Progenitor cell of endocrine pancreas (in vitro differentiated cells): ENCODE results near the gene PHF24. TPM values are rescaled to one million over a fixed set of nuclear protein-coding genes. Genes with fewer than 3 reads are reported as not detected.

Experiments used
- DNase-seq: peaks from one replicate; pipeline ENCODE4 v3.0.0; 2021; ENCODE audit warnings: low spot score; ENCODE audit not compliant: unreplicated experiment
- H3K27ac Mint-ChIP-seq: 2 replicates; pipeline ENCODE4 v1.8.0; 2021; ENCODE audit warnings: mild to moderate bottlenecking, moderate library complexity, mixed read lengths
- H3K27me3 Mint-ChIP-seq: 2 replicates; pipeline ENCODE4 v1.8.0; 2021; ENCODE audit warnings: mixed read lengths
- H3K36me3 Mint-ChIP-seq: 2 replicates; pipeline ENCODE4 v1.8.0; 2022; ENCODE audit warnings: mixed read lengths; ENCODE audit not compliant: insufficient read depth
- H3K4me1 Mint-ChIP-seq: 2 replicates; pipeline ENCODE4 v1.8.0; 2021; ENCODE audit warnings: low read depth, mixed read lengths
- H3K4me3 Mint-ChIP-seq: 2 replicates; pipeline ENCODE4 v1.8.0; 2021; ENCODE audit warnings: low read depth, mild to moderate bottlenecking, moderate library complexity, mixed read lengths
- H3K9me3 Mint-ChIP-seq: 2 replicates; pipeline ENCODE4 v1.8.0; 2021; ENCODE audit warnings: low read depth, mixed read lengths
- CTCF ChIP-seq: fragments of 200-600 bp; sonication (generic); IDR thresholded peaks from one replicate; pipeline ENCODE4 v1.5.0; 2021; ENCODE audit warnings: antibody characterized with exemption, mild to moderate bottlenecking; ENCODE audit not compliant: unreplicated experiment
- total RNA-seq: library from RNA; stranded (reverse); gene quantifications from 2 replicates; pipeline ENCODE4 v1.2.1, GENCODE V29; 2021

The PHF24 gene
- total RNA-seq, 1 donor from 2014 or later: 0.29 TPM

GRCh38 chr9:34998266-34998665 lies 40.2 kb downstream of the PHF24 start:
- Mint-ChIP-seq H3K4me1 (peaks cover 8% of the 10 kb centered on the region), H3K27ac (no peak overlapping the region)

DNA sequence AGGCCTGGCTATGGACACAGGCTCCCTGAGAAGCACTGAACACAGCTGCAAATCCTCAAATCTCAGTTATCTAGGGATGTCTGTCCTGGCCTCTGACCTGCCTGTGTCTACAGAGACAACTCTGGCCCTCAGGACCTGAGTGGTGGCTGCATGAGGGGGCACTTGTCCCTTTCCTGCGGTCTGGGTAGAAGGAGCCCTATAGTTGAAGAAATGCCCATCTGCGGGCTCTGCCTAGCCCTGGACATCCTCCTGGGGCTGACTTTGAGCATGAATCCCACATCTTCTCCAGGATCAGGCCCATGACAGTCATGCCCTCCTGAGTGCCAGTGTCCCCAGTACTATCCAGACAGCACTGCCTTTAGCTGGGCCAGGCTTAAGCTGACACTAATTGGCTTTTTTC lies 41.5 kb downstream of the PHF24 start:
- no peak for TF ChIP-seq CTCF
- Mint-ChIP-seq H3K27me3 (peaks cover 4% of the 10 kb centered on the region), H3K27ac (no peak overlapping the region), H3K4me1 (peaks cover 3% of the 10 kb centered on the region), H3K36me3 (peaks cover 5% of the 10 kb centered on the region), H3K4me3 (no peak overlapping the region), H3K9me3 (no peaks in the 10 kb centered on the region)
- no peak for DNase-seq

More at GRCh38 chr9:34998266-34998665, 40.2 kb downstream of the PHF24 start:
- Mint-ChIP-seq H3K9me3 (no peaks in the 10 kb centered on the region), H3K4me3 (no peak overlapping the region), H3K36me3 (peaks cover 7% of the 10 kb centered on the region), H3K27me3 (no peaks in the 10 kb centered on the region)
- DNase-seq: no peak
- TF ChIP-seq CTCF: no peak

DNA sequence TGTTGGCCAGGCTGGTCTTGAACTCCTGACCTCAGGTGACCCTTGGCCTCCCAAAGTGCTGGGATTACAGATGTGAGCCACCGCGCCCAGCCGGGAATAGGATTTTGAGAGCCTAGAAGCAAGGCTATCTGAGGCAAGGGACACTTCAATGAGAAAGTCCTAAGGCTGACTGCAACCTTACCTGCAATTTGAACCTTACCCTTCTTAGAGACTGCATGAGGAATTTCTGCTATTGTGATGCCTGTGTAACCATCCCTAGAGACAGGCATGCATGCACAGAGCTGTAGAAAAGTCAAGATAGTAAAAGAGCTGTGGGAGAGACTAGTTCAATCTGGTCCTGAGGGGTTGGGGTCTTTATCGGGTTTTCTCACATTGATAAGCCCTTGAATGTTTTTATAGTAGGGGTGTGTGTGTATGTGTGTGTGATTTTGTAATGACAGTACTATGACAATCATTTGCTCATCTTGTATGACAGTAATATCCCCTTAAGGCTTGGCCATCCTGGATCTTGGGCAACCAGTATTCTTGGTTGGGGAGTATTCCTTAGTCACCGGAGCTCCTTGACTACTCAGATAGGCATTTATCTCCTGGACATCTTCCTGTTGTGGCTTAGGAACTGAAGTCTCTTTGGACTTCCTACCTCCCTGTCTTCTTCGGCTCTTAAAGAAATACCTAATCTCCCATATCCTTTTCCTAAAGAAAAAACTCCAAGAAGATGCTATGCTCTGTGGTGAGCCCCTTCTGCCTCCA lies 42.6 kb downstream of the PHF24 start:
- no peaks in the 10 kb centered on the region for H3K9me3 Mint-ChIP-seq
- no peak for DNase-seq
- H3K4me3 Mint-ChIP-seq: no peak overlapping the region
- H3K36me3 Mint-ChIP-seq: peaks cover 3% of the 10 kb centered on the region
- peaks cover 3% of the 10 kb centered on the region for H3K4me1 Mint-ChIP-seq
- peaks cover 4% of the 10 kb centered on the region for H3K27me3 Mint-ChIP-seq
- TF ChIP-seq CTCF: no peak
- no peak overlapping the region for H3K27ac Mint-ChIP-seq

DNA sequence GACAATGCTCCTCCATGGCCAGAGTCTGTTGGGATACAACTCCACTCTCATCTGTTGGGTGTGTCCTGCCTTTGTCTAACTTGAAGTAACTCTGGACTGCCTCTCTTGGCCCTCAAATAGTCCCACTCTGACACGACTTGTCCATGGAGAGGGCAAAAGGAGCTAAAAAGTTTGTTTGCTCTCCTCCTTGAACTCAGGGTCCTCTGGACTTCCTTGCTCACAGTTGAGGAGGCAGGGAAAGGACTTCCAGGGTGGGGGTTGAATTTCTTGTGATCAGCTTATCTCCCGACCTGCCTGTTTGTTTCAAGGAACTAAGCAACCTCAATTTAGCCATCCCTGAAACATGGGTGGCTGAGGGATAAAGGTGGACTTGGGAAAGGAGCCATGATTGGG lies 43.2 kb downstream of the PHF24 start:
- Mint-ChIP-seq H3K4me3 (no peak overlapping the region), H3K27me3 (peaks cover 4% of the 10 kb centered on the region), H3K4me1 (peaks cover 3% of the 10 kb centered on the region), H3K9me3 (no peaks in the 10 kb centered on the region), H3K36me3 (peaks cover 3% of the 10 kb centered on the region), H3K27ac (no peak overlapping the region)
- TF ChIP-seq CTCF: no peak
- no peak for DNase-seq

- DNase-seq: no peak
- H3K27me3 Mint-ChIP-seq: peaks cover 4% of the 10 kb centered on the region
- H3K36me3 Mint-ChIP-seq: peaks cover under 1% of the 10 kb centered on the region
- H3K27ac Mint-ChIP-seq: no peak overlapping the region
- TF ChIP-seq CTCF: no peak
- no peak overlapping the region for H3K4me3 Mint-ChIP-seq
- H3K4me1 Mint-ChIP-seq: peaks cover 2% of the 10 kb centered on the region
- H3K9me3 Mint-ChIP-seq: no peaks in the 10 kb centered on the region
These were observed 43.9 kb downstream of the PHF24 start for GRCh38 chr9:35001803-35002502.
